Activated T-helper 1 cell treated with anti-CD3 and anti-CD28 coated beads, Interleukin-2, amount 50 U/mL, for 16 hours (primary cell): ENCODE results near the gene EFL1.

Source experiments
- DNase-seq, 2 donors: peaks; one replicate each; pipeline ENCODE4 v3.0.0-alpha.2; 2020; ENCODE audit warnings: low read depth in 1 of 2, low spot score in 1 of 2

EFL1 gene

DNA sequence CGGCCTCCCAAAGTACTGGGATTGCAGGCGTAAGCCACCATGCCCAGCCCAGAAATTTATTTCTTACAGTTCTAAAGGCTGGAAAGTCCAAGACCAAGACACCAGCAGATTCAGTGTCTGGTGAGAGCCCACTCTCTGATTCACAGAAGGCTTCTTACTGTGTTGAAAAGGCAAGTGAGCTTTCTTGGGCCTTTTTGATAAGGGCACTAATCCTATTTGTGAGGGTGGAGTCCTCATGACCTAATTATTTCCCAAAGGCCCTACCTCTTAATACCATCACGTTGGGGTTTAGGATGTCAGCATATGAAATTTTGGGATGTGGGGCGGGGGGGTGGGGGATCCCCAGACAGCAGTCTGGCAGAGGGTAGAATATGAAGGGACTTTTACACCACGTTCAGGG is 169.2 kb downstream of the EFL1 start:
- DNase-seq = no peak

DNA sequence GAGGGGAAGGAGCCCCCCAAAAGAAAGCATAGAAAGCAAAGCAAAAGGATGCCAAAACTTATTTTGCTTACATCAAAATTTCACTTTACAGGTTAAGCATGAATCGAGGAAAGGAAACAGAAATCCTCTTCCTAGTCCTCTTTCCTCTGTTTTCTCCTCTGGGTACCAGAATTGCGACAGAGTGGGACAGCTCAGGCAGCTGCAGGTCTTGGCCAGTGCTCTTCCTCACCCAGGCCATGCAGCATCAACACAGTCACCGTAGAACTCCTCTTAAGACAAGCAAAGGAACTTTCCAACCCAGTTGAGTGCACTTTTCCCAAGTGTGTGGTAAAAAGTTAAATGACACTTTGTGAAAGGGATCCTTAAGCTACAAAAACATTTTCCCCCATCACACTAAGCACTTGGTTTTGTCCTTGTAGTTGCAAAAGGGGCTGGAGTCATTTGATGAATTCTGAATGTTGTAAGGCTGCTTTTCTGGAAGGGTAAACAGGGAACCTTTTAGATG is 170.8 kb downstream of the EFL1 start:
- no peak for DNase-seq

DNA sequence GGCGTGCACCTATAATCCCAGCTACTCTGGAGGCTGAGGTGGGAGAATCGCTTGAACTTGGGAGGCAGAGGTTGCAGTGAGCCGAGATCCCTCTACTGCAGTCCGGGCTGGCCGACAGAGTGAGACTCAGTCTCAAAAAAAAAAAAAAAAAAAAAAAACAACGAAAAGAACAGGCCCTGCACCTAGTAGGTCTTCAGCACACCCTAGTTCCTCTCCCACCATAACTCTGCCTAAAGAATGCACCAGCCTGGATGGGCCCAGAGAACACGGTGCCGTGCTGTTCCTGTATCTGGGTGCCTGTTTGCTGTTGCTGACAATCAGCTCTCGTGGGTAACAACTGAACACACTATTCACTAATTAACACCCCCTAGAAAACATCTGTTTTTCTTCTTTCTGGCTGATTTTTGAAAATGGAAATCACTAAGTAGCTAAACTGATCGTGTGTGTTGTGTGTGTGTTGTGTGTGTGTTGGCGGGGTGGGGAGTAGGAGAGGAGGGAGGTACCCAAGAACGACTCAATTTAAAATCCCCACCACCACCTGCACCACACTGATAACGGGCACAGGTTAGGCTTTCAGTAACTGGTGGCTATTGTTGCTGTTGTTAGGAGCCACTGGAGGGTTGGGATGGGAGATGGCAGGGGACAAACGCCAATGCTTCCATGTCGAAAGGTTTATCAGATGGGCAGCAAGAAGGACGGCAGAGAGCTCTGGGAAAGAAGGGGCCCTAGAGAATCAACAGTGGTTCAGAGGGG is 176.1 kb downstream of the EFL1 start:
- DNase-seq = no peak

DNA sequence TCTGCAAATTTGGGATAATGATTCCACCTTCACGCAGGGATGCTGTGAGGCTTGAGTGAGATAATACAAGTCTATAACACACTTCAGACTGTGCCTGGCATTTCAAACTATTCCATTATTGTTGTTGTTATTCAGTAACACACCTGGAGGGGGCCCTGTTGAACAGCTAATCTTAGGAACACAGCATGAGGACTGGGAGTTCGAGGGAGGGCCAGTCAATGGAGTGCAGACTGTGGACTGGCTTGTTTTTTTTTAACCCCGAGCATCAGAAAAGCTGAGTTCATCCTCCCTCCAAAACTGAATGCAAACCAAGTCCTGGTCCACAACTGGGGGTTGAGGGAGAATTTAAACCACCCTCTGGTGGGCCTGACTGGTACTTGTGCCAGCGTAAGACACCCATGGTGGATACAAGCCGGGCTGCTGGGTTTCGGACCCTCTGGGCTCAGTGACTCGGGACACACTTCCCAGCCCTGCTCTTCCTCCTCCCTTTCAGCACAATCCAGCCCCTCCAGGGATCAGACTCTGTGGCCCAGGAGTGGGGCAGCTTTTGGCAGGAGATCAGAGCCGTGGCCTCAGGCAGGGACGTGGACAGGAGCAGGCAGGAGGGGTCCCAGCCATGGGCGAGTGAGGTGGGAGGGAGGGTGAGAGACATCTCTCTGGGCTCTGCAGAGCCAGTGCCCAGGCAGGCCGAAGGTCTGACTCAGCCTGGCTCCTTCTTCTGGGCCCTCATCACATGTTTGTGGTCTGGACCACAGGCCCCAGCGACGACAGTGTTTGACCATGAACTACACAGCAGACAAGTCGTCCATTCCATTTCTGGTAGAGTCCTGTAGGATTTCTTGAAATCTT is 180.4 kb downstream of the EFL1 start:
- no peak for DNase-seq

DNA sequence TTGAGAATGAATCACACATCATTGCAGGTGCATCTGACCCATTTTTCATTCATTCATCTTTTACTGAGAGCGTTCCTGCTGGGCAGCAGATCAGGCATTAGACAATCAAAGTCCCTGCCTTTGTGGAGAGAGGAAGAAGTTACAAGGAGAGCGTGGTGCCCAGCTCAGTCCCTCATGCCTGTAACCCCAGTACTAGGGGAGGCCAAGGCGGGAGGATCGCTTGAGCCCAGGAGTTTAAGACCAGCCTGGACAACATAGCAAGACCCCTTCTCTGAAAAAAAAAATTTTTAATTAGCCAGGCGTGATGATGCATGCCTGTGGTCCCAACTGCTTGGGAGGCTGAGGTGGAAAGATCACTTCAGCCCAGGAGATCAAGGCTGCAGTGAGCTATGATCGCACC is 181.8 kb downstream of the EFL1 start:
- no peak for DNase-seq
